Measurements from ENCODE around the gene STAT4.

The STAT4 gene

DNA sequence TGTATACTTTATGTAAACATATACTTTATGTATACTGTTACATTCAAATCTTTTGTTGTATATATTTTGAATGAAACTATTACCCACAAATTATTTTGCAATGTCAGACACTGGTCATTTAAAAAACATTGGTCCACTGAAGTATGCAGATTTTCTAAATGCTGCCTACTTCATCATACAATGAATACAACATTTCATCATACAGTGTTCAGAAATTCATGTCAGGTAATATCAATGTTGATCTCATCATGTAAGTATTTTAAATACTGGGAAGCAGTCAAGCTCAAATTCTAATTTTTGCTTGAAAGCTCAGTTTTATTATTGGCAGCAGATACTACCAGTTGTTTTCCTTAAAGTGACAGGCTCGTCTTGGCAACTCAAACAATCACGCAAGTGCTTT lies 2.9 kb upstream of the STAT4 start:
- TF ChIP-seq, protein P1, sequence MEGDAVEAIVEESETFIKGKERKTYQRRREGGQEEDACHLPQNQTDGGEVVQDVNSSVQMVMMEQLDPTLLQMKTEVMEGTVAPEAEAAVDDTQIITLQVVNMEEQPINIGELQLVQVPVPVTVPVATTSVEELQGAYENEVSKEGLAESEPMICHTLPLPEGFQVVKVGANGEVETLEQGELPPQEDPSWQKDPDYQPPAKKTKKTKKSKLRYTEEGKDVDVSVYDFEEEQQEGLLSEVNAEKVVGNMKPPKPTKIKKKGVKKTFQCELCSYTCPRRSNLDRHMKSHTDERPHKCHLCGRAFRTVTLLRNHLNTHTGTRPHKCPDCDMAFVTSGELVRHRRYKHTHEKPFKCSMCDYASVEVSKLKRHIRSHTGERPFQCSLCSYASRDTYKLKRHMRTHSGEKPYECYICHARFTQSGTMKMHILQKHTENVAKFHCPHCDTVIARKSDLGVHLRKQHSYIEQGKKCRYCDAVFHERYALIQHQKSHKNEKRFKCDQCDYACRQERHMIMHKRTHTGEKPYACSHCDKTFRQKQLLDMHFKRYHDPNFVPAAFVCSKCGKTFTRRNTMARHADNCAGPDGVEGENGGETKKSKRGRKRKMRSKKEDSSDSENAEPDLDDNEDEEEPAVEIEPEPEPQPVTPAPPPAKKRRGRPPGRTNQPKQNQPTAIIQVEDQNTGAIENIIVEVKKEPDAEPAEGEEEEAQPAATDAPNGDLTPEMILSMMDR (IDR thresholded peaks at IDR 0.05; ENCODE audit: insufficient read depth, missing control alignments), result no peak
- DNase-seq (ENCODE audit: insufficient read length, low spot score), result no peak
- no peak for FAIRE-seq

DNA sequence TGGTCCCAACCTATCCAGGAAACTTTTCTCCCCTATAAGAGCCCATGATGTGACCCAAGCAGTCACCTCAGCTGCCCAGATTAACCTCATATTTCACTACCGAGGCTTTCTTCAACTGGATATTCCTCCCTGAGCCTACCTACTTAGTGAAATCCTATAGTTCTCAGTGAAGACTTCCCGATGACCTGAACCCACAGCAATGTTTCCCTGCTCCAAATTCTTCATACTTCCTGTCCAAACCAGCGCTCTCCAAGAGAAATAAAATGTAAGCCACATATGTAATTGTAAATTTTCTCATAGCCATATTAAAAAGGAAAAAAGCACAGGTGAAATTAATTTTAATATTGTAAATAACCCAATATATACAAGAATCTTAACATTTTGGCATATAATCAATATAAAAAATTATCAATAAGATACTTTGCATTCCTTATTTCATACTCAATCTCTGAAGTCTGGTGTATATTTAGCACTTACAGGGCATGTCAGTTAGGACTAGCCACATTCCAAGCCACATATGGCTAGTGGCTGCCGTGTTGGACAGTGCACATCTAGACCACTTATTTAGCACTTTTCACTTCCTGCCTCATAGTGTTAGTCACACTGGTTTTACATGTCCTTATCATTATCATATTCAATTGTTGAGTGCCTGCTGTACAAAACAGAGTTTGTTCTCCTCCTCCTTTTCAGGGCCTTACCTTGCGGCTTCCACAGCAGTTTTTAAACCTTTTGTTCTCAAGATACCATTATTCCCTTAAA lies 1.9 kb upstream of the STAT4 start:
- FAIRE-seq (no peak), DNase-seq (ENCODE audit: insufficient read length, low spot score) (no peak)
- TF ChIP-seq, protein P1 (IDR thresholded peaks at IDR 0.05; ENCODE audit: insufficient read depth, missing control alignments), result no peak

- TF ChIP-seq, protein P1 (IDR thresholded peaks at IDR 0.05; ENCODE audit: insufficient read depth, missing control alignments), result no peak
- DNase-seq (ENCODE audit: insufficient read length, low spot score) (no peak), FAIRE-seq (no peak)
These were observed 537 bp upstream of the STAT4 start for GRCh38 chr2:191151331-191151730.

GRCh38 chr2:191150230-191150599 lies 579 bp downstream of the STAT4 start:
- no peak for DNase-seq (ENCODE audit: insufficient read length, low spot score)

GRCh38 chr2:191149391-191149790 lies 1.4 kb downstream of the STAT4 start:
- TF ChIP-seq, protein P1 (IDR thresholded peaks at IDR 0.05; ENCODE audit: insufficient read depth, missing control alignments), result no peak
- no peak for DNase-seq (ENCODE audit: insufficient read length, low spot score)
- FAIRE-seq, result no peak

More at GRCh38 chr2:191150230-191150599, 579 bp downstream of the STAT4 start:
- FAIRE-seq, result no peak
- TF ChIP-seq, protein P1 (IDR thresholded peaks at IDR 0.05; ENCODE audit: insufficient read depth, missing control alignments), result no peak

GRCh38 chr2:191148791-191149190 lies 2.0 kb downstream of the STAT4 start:
- TF ChIP-seq, protein P1 (IDR thresholded peaks at IDR 0.05; ENCODE audit: insufficient read depth, missing control alignments), result no peak
- no peak for FAIRE-seq
- no peak for DNase-seq (ENCODE audit: insufficient read length, low spot score)

GRCh38 chr2:191148281-191148680 lies 2.5 kb downstream of the STAT4 start:
- no peak for FAIRE-seq
- no peak for DNase-seq (ENCODE audit: insufficient read length, low spot score)
- TF ChIP-seq, protein P1 (IDR thresholded peaks at IDR 0.05; ENCODE audit: insufficient read depth, missing control alignments), result no peak
